HG03565 (cell line): ENCODE data around the gene GLCE.

Experiments
- ATAC-seq: cut with Tn5 transposase; IDR thresholded peaks from one replicate; pipeline ENCODE4 v1.9.1; 2021; ENCODE audit warnings: mild to moderate bottlenecking, moderate library complexity; ENCODE audit not compliant: unreplicated experiment

The GLCE gene

GRCh38 chr15:69315402-69316110, 155.1 kb downstream of the GLCE start:
- no peak for ATAC-seq

- no peak for ATAC-seq
Observed at GRCh38 chr15:69316291-69316690, 155.9 kb downstream of the GLCE start.

- no peak for ATAC-seq
Observed at GRCh38 chr15:69317392-69317841, 157.0 kb downstream of the GLCE start.

- ATAC-seq = no peak
Observed at GRCh38 chr15:69318033-69318432, 157.6 kb downstream of the GLCE start.

GRCh38 chr15:69319384-69320375, 159.2 kb downstream of the GLCE start:
- ATAC-seq = no peak

GRCh38 chr15:69320977-69321554, 160.6 kb downstream of the GLCE start:
- ATAC-seq = no peak
